GM13976 (cell line): Measurements from ENCODE around the gene TMEM255B.

Source experiments
- DNase-seq: peaks from one replicate; pipeline ENCODE4 v3.0.0; 2012; ENCODE audit warnings: low spot score
- CTCF ChIP-seq: IDR thresholded peaks from 2 replicates; pipeline ENCODE4 v1.5.1; 2012; ENCODE audit warnings: borderline replicate concordance, mild to moderate bottlenecking; ENCODE audit not compliant: insufficient read depth; ENCODE audit errors: extremely low read depth, missing control alignments, control extremely low read depth
- in situ Hi-C: fragments of 300-500 bp; cut with MboI; formaldehyde crosslinking; loops from one replicate; pipeline ENCODE4 v1.12.0; 2022; ENCODE audit warnings: low sequenced_read_pairs, mixed read lengths, inconsistent platforms; ENCODE audit not compliant: unreplicated experiment

TMEM255B gene

GRCh38 chr13:113763961-113764792, 5.2 kb downstream of the TMEM255B start:
- in situ Hi-C loops, result no loop called here
- TF ChIP-seq CTCF, result no peak
- DNase-seq, result no peak

- no peak for DNase-seq
- in situ Hi-C loops, result no loop called here
- TF ChIP-seq CTCF, result no peak
Observed at GRCh38 chr13:113764793-113765563, 6.0 kb downstream of the TMEM255B start.

GRCh38 chr13:113765564-113765910, 6.5 kb downstream of the TMEM255B start:
- no peak for DNase-seq
- no peak for TF ChIP-seq CTCF
- in situ Hi-C loops, result no loop called here

GRCh38 chr13:113766035-113766800, 7.2 kb downstream of the TMEM255B start:
- in situ Hi-C loops, result no loop called here
- TF ChIP-seq CTCF, result no peak
- no peak for DNase-seq

- TF ChIP-seq CTCF, result no peak
Observed at GRCh38 chr13:113767366-113767765, 8.3 kb downstream of the TMEM255B start.

More at GRCh38 chr13:113767366-113767765, 8.3 kb downstream of the TMEM255B start:
- in situ Hi-C loops, result no loop called here
- DNase-seq, result no peak
